Measurements from ENCODE around the gene ATP12A. TPM values are rescaled to one million over a fixed set of nuclear protein-coding genes. Genes with fewer than 3 reads are reported as not detected.

The ATP12A gene
- total RNA-seq, 2 donors from 2014 or later = under 0.01 to 0.26 TPM

DNA sequence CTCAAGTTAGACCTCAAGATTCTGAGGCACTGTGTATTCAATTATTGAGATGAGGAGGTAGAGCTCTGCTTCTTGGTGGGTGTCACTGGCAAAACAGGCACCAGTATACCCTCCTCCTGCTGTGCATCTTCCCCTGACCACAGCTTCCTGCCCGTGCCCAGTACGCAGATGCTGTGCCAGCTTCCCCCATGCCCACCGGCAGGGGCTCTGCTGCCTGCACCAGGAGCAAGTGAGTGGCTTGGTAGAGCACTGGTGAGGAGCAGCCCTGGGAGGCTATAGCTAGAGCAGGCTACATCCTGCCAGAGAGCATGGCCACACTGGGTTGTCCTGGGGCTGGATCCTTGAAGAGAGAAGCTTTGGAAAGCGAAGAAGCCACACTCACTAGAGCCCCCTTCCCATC, 62.8 kb downstream of the ATP12A start:
- no peaks in the 10 kb centered on the region for H3K9me3 ChIP-seq
- peaks cover 17% of the 10 kb centered on the region for H3K4me1 ChIP-seq
- no peak for TF ChIP-seq POLR2A (IDR thresholded peaks at IDR 0.05)
- TF ChIP-seq, protein P1, sequence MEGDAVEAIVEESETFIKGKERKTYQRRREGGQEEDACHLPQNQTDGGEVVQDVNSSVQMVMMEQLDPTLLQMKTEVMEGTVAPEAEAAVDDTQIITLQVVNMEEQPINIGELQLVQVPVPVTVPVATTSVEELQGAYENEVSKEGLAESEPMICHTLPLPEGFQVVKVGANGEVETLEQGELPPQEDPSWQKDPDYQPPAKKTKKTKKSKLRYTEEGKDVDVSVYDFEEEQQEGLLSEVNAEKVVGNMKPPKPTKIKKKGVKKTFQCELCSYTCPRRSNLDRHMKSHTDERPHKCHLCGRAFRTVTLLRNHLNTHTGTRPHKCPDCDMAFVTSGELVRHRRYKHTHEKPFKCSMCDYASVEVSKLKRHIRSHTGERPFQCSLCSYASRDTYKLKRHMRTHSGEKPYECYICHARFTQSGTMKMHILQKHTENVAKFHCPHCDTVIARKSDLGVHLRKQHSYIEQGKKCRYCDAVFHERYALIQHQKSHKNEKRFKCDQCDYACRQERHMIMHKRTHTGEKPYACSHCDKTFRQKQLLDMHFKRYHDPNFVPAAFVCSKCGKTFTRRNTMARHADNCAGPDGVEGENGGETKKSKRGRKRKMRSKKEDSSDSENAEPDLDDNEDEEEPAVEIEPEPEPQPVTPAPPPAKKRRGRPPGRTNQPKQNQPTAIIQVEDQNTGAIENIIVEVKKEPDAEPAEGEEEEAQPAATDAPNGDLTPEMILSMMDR (IDR thresholded peaks at IDR 0.05) = no peak
- ATAC-seq (no peak), DNase-seq (no peak)
- no peaks in the 10 kb centered on the region for H3K27me3 ChIP-seq
- 33 to 43% methylated on average over 1 to 4 of the region's 4 CpGs for WGBS, 2 donors
- H3K27ac ChIP-seq = no peak overlapping the region
- intact Hi-C loops (cut with DNase I) = no loop called here
- H3K36me3 ChIP-seq (replicated peaks in 1 of 2; ENCODE audit: insufficient read depth in 1 of 2, low read depth in 2 of 2) = no peaks in the 10 kb centered on the region
- no peak overlapping the region for H3K4me3 ChIP-seq

DNA sequence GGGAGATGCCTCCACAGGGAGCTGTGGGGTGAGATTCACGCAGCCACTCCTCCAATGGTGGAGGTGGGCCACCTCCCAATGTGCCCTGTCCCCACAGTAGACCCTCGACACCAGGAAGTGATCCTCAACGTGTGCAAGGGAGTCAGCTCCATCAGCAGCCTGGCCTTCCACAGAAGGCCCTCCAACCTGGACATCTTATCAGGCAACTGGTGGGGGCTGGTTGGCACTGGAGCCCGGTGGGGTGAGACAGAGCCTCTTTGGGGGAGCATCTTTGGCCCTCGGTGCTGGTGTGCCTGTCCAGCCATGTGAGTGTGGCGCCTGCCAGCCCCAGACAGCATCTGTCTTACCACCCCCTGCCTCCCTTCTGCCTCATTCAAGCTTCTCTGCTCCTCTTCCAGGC, 64.0 kb downstream of the ATP12A start:
- no peaks in the 10 kb centered on the region for H3K9me3 ChIP-seq
- TF ChIP-seq, protein P1 (IDR thresholded peaks at IDR 0.05) = no peak
- TF ChIP-seq POLR2A (IDR thresholded peaks at IDR 0.05) = no peak
- no peak overlapping the region for H3K4me3 ChIP-seq
- peaks cover 17% of the 10 kb centered on the region for H3K4me1 ChIP-seq
- no peak overlapping the region for H3K27ac ChIP-seq
- H3K36me3 ChIP-seq (replicated peaks in 1 of 2; ENCODE audit: insufficient read depth in 1 of 2, low read depth in 2 of 2) = no peaks in the 10 kb centered on the region
- intact Hi-C loops (cut with DNase I) = no loop called here
- DNase-seq = no peak
- no peak for ATAC-seq
- WGBS, 2 donors = 29 to 63% methylated on average over 2 to 6 of the region's 6 CpGs
- no peaks in the 10 kb centered on the region for H3K27me3 ChIP-seq

DNA sequence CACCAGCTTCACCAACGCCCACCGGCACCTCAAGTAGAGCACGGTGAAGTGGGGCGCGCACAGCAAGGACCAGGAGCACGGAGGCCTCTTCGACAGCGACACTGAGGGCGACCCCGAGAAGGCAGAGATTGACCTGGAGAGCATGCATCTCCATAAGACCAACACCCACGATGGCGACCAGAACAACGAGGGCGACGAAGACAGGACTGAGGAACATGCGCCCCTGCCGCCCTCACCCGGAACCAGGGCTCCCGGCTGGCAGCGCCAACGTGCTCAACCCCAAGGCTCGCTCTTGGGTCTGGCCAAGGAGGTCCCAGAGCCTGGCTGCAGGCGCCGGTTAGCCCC, 65.3 kb downstream of the ATP12A start:
- Histone ChIP-seq H3K27ac (no peak overlapping the region), H3K27me3 (no peaks in the 10 kb centered on the region), H3K4me1 (peaks cover 17% of the 10 kb centered on the region), H3K9me3 (no peaks in the 10 kb centered on the region), H3K36me3 (replicated peaks in 1 of 2; ENCODE audit: insufficient read depth in 1 of 2, low read depth in 2 of 2) (no peaks in the 10 kb centered on the region), H3K4me3 (no peak overlapping the region)
- TF ChIP-seq, protein P1 (IDR thresholded peaks at IDR 0.05) = no peak
- TF ChIP-seq POLR2A (IDR thresholded peaks at IDR 0.05) = no peak
- DNase-seq (no peak), ATAC-seq (no peak)
- WGBS, 2 donors = 30% methylated on average over 23 of the region's 24 CpGs; no CpG with 5 or more reads in 1 of the 2 donors
- intact Hi-C loops (cut with DNase I) = no loop called here

DNA sequence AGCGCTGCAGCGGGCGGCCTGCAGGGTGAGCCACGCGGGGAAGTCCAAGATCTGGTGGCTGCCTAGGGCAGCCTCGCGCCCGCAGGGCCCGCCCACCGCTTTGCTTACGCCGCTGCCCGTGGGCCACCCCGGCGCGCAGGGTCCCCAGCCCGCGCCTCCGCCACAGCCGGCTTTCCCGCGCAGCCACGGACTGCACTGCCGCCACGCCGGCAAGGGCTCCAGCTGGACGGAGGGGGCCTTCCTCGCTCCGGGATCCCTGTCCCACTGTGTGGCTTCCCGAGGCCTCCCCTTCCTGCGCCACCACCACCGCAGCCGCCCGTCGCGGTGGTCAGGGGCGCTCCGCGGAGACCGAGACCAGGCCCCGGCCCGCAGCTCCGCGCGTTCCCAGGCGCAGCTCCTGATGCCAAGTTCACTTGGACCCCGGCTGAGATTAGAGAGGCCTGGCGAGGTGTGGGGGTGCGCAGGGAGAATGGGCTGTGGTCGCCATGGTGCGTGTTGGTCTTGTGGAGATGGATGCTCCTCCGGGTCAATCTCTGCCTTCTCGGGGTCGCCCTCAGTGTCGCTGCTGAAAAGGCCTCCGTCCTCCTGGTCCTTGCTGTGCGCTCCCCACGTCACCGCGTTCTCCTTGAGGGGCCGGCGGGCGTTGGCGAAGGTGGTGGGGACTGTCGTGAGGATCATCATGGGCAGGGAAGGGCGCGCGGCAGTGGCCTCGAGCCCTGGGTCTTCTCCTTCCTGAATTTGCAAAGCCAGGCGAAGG, 65.8 kb downstream of the ATP12A start:
- Histone ChIP-seq H3K9me3 (no peaks in the 10 kb centered on the region), H3K36me3 (replicated peaks in 1 of 2; ENCODE audit: insufficient read depth in 1 of 2, low read depth in 2 of 2) (no peaks in the 10 kb centered on the region), H3K27ac (no peak overlapping the region), H3K4me1 (peaks cover 17% of the 10 kb centered on the region), H3K4me3 (no peak overlapping the region), H3K27me3 (no peaks in the 10 kb centered on the region)
- WGBS, 2 donors = 1% methylated on average over 15 to 65 of the region's 70 CpGs
- intact Hi-C loops (cut with DNase I) = no loop called here
- DNase-seq (no peak), ATAC-seq (no peak)
- TF ChIP-seq, protein P1 (IDR thresholded peaks at IDR 0.05) = no peak
- TF ChIP-seq POLR2A (IDR thresholded peaks at IDR 0.05) = no peak

Measured in body of pancreas (tissue), 4 donors.